Suppressor macrophage treated with lipopolysaccharide for 4 hours (primary cell): ENCODE results near the gene PGBD1.

Experiments
- DNase-seq: peaks from one replicate; pipeline ENCODE4 v3.0.0-alpha.2; 2020

The PGBD1 gene, protein sequence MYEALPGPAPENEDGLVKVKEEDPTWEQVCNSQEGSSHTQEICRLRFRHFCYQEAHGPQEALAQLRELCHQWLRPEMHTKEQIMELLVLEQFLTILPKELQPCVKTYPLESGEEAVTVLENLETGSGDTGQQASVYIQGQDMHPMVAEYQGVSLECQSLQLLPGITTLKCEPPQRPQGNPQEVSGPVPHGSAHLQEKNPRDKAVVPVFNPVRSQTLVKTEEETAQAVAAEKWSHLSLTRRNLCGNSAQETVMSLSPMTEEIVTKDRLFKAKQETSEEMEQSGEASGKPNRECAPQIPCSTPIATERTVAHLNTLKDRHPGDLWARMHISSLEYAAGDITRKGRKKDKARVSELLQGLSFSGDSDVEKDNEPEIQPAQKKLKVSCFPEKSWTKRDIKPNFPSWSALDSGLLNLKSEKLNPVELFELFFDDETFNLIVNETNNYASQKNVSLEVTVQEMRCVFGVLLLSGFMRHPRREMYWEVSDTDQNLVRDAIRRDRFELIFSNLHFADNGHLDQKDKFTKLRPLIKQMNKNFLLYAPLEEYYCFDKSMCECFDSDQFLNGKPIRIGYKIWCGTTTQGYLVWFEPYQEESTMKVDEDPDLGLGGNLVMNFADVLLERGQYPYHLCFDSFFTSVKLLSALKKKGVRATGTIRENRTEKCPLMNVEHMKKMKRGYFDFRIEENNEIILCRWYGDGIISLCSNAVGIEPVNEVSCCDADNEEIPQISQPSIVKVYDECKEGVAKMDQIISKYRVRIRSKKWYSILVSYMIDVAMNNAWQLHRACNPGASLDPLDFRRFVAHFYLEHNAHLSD

GRCh38 chr6:28281288-28282064 is at the start of gene PGBD1:
Gene PGBD1 (plus strand): TSS chr6:28281572. CDS start chr6:28283814, 2,242 bp downstream.
- peak; percentile 55 for DNase-seq

GRCh38 chr6:28232785-28233184 is 48.6 kb upstream of the PGBD1 start:
- no peak for DNase-seq

GRCh38 chr6:28235912-28236452 is 45.4 kb upstream of the PGBD1 start:
- DNase-seq = peak; percentile 21

GRCh38 chr6:28239636-28240035 is 41.7 kb upstream of the PGBD1 start:
- DNase-seq = no peak

- DNase-seq = no peak
These were observed 40.9 kb upstream of the PGBD1 start for GRCh38 chr6:28240471-28240870.

DNA sequence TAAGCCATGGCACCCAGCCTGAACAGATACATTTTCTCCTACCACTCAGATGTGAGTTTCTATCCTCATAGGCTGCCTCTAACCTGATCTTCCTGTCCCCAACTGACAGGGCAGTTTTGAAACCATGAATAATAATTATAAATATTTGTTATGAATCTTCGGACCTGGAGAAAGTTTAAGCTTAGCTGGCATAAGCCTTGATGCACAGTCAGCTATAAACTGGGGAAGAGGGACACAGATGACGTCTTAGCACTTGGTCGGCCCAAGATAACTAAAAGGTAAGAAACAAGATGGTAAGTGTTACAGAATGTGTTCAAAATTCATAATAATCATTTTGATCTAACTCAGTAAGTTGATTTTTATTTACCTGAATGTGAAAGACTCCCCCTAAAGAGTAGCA is 37.4 kb upstream of the PGBD1 start:
- no peak for DNase-seq

DNA sequence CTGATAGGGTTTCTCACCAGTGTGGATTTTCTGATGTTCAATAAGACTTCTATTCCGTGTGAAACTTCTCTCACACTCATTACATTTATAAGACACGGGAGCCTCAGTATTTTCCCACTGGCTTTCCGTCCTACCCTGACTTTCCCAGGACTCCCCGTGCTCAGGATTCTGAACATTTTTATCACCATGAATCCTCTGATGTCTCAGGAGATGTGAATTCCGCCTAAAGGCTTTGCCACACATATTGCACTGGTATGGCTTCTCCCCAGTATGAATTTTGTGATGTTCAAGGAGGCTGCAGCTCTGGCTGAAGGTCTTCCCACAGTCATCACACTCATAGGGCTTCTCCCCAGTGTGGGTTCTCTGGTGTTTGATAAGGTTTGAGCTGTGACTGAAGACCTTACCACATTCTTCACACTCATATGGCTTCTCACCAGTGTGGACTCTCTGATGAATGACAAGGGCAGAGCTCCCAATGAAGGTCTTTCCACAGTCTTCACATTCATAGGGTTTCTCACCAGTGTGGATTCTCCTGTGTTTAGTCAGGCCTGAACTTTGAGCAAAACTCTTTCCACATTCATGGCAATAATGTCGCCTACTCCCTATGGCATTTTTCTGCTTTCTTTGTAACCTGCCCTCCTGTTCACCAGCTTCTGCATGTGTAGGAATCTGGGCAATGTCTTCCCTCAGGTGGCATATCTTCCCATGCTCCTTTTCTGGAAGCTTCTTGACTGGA is 36.0 kb upstream of the PGBD1 start:
- no peak for DNase-seq

- no peak for DNase-seq
These were observed 32.5 kb upstream of the PGBD1 start for GRCh38 chr6:28248916-28249315.

GRCh38 chr6:28250747-28251146 is 30.6 kb upstream of the PGBD1 start:
- no peak for DNase-seq

- peak; percentile 16 for DNase-seq
These were observed 29.7 kb upstream of the PGBD1 start for GRCh38 chr6:28251661-28252008.

- DNase-seq = peak; percentile 92
These were observed 29.1 kb upstream of the PGBD1 start, which contains the start of gene ZKSCAN4 for GRCh38 chr6:28252009-28252975. Gene ZKSCAN4 (minus strand): TSS chr6:28252269. CDS start chr6:28251980, 289 bp downstream.

GRCh38 chr6:28254121-28254519 is 27.3 kb upstream of the PGBD1 start:
- peak; percentile 36 for DNase-seq

DNA sequence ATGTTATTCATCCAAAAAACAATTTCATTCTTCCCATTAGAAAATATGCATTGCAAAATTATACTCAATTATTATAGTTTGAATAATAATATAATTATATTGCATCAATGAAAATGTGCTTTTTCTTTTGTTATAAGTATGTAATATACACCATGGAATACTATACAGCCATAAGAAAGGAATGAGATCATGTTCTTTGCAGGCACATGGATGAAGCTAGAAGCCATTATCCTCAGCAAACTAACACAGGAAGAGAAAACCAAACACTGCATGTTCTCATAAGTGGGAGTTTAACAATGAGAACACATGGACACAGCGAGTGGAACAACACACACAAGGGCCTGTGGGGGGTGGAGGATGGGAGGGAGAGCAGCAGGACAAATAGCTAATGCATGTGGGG is 24.3 kb upstream of the PGBD1 start:
- DNase-seq = no peak

- peak; percentile 85 for DNase-seq
These were observed 22.2 kb upstream of the PGBD1 start, which contains the start of gene NKAPL for GRCh38 chr6:28258877-28259777. Gene NKAPL (plus strand): TSS chr6:28259297. CDS start chr6:28259372, 75 bp downstream.

DNA sequence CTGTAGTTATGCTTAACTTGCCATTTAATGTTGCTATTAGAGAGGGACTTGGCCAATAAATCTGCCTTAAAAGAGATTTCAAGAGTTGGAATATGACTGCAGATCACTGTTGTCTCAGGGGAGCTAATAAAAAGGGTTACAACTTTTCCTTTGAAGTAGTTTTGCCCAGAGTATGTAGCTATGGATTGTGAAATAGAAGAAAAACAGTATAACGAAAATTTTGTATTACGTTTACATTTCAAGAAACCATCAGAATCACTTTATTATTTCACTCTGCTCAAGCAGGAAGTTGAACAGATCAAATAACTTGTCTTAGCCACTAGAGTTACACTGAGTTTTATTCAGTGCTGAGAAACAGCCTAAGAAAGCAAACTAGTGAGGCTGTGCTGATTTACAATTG is 17.4 kb upstream of the PGBD1 start:
- DNase-seq = no peak

GRCh38 chr6:28264834-28265401 is 16.5 kb upstream of the PGBD1 start:
- DNase-seq = no peak

- DNase-seq = no peak
These were observed 14.8 kb upstream of the PGBD1 start for GRCh38 chr6:28266563-28266961.

DNA sequence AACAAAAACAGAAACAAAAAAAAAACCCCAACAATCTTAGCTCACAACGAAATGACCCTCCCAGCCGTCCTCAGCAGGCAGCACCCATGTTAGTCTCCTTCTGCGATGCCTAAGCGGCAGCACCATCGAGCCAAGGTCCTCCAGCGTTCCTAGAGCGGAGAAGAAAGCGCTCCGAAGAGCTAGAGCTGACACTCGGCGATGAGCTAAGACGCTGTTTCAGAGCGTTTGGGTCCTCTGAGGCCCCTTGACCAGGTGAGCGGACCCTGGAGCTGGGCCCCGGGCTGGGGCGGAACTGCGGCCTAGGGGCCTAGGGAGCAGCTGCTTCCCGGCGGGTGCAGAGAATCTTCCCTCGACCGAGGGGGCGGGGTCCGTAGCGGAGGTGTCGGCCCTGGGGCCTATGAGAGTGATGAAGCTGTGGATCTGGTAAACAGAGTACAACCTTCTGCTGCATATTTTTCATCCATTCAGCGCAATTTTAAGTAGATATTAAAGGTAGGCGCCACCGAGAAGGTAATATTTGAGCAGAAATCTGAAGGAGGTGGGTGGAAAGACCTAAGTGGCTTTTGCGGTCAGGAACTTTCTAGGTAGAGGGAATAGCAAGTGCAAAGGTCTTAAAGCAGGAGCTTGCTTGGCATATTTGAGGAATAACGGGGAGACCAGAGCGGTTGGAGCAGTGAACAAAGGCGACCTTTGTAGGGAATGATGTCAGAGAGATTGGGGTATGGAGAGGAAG is 14.2 kb upstream of the PGBD1 start, which contains the start of gene ZSCAN26:
Gene ZSCAN26, plus strand, starts transcription at position 182 of the 733 bp plus-strand sequence. CDS start 4,777 bp downstream, outside the sequence.
- DNase-seq = peak; percentile 89

- DNase-seq = no peak
These were observed 13.7 kb upstream of the PGBD1 start for GRCh38 chr6:28267695-28268059.
